HepG2 (cell line): ENCODE measurements around the gene SLCO3A1. TPM values are rescaled to one million over a fixed set of nuclear protein-coding genes. Genes with fewer than 3 reads are reported as not detected.

Experiments used
- ATAC-seq: fragments of 200-7000 bp; cut with Tn5 transposase; 3 replicates; pipeline ENCODE4 v1.9.1; 2020; ENCODE audit warnings: mild to moderate bottlenecking, moderate library complexity
- BruUV-seq: library from RNA; stranded (reverse); fragments of 400-500 nt; replicated peaks from 2 replicates; lab custom pipeline; 2021; lab: Mats Ljungman, UMichigan
- CTCF ChIA-PET: fragments of 300-600 bp; formaldehyde crosslinking; extraction: SDS; loops from one replicate; lab custom pipeline; 2021; ENCODE audit warnings: low total read pairs, inconsistent platforms, low intra/inter-chr PET ratio; lab: Yijun Ruan, JAX
- POLR2A ChIA-PET: fragments of 350-600 bp; sonication (Branson Sonifier 250); formaldehyde crosslinking; loops from one replicate; lab custom pipeline; 2020; ENCODE audit warnings: antibody characterized with exemption, inconsistent platforms; lab: Yijun Ruan, JAX
- DNase-seq: peaks from one replicate; pipeline ENCODE4 v3.0.0-alpha.2; 2015; ENCODE audit warnings: low spot score
- FAIRE-seq: peaks from 3 replicates; lab custom pipeline; 2011; peaks lifted over from hg19 to GRCh38; lab: Jason Lieb, UNC
- H2AFZ ChIP-seq: one replicate; pipeline ENCODE4 v1.6.1; 2011; ENCODE audit warnings: low read length, inconsistent platforms
- H3K27ac ChIP-seq: fragments of 300-600 bp; 3 replicates; pipeline ENCODE4 v1.8.0; 2011; ENCODE audit warnings: mixed run types, mild to moderate bottlenecking, mixed read lengths, low read length, inconsistent platforms; ENCODE audit not compliant: insufficient read depth; ENCODE audit errors: extremely low read length
- H3K27me3 ChIP-seq, 2 experiments: fragments of 200-600 bp in 1 of 2; 2 replicates in 1 of 2; 3 replicates in 1 of 2; pipeline versions ENCODE4 v1.6.0 to v1.8.0; 2011; ENCODE audit warnings: low read length in 2 of 2, mild to moderate bottlenecking in 2 of 2, moderate library complexity in 2 of 2, inconsistent platforms in 1 of 2; ENCODE audit not compliant: insufficient read depth in 2 of 2, control insufficient read depth in 1 of 2
- H3K36me3 ChIP-seq, 2 experiments: fragments of 200-600 bp in 1 of 2; replicated peaks in 1 of 2; 2 replicates in 1 of 2; 3 replicates in 1 of 2; pipeline versions ENCODE4 v1.5.1 to v1.8.0; 2011; ENCODE audit warnings: low read length in 2 of 2, inconsistent platforms in 1 of 2; ENCODE audit not compliant: insufficient read depth in 2 of 2, control insufficient read depth in 1 of 2
- H3K4me1 ChIP-seq: 2 replicates; pipeline ENCODE4 v1.5.1; 2012; ENCODE audit warnings: low read length, inconsistent platforms; ENCODE audit not compliant: insufficient read depth
- H3K4me2 ChIP-seq: 2 replicates; pipeline ENCODE4 v1.6.0; 2011; ENCODE audit warnings: low read depth, low read length, inconsistent platforms
- H3K4me3 ChIP-seq, 3 experiments: fragments of 200-600 bp in 1 of 3; sonication (generic), shearing (Covaris generic) in 1 of 3; replicated peaks in 1 of 3; 2 replicates each; pipeline ENCODE4 v1.5.1; 2011 to 2016; ENCODE audit warnings: low read length in 3 of 3, inconsistent platforms in 2 of 3, low read depth in 2 of 3, mild to moderate bottlenecking in 2 of 3, control low read depth in 1 of 3, mixed read lengths in 1 of 3; ENCODE audit not compliant: insufficient read depth in 1 of 3
- H3K79me2 ChIP-seq: one replicate; pipeline ENCODE4 v1.6.1; 2011; ENCODE audit warnings: low read length, inconsistent platforms; ENCODE audit not compliant: insufficient read depth
- H3K9ac ChIP-seq: 2 replicates; pipeline ENCODE4 v1.6.0; 2011; ENCODE audit warnings: mild to moderate bottlenecking, low read depth, low read length, inconsistent platforms; ENCODE audit not compliant: insufficient read depth
- H3K9me3 ChIP-seq: 2 replicates; pipeline ENCODE4 v1.5.1; 2012; ENCODE audit warnings: mild to moderate bottlenecking, low read length
- H4K20me1 ChIP-seq: 2 replicates; pipeline ENCODE4 v1.6.0; 2011; ENCODE audit warnings: inconsistent platforms, mild to moderate bottlenecking, low read length, moderate library complexity; ENCODE audit not compliant: insufficient read depth
- ADNP ChIP-seq: sonication (generic); formaldehyde crosslinking; IDR thresholded peaks from 2 replicates; pipeline ENCODE4 v1.4.0; 2020; ENCODE audit warnings: missing genetic modification reagents
- ATAD3A ChIP-seq: sonication (generic); formaldehyde crosslinking; IDR thresholded peaks from 2 replicates; pipeline ENCODE4 v1.4.0; 2020; ENCODE audit warnings: missing genetic modification reagents
- EP300 ChIP-seq, 3 experiments: sonication (generic) in 1 of 3; formaldehyde crosslinking in 1 of 3; IDR thresholded peaks; 2 replicates each; pipeline versions ENCODE4 v1.5.1 to v1.6.1; 2011 to 2020; ENCODE audit warnings: low read depth in 2 of 3, low read length in 2 of 3, borderline replicate concordance in 1 of 3, improper control_type of control experiment in 1 of 3, mild to moderate bottlenecking in 1 of 3, missing genetic modification reagents in 1 of 3, moderate library complexity in 1 of 3
- ESRRA ChIP-seq: sonication (generic); formaldehyde crosslinking; IDR thresholded peaks from 2 replicates; pipeline ENCODE4 v1.5.1; 2020; ENCODE audit warnings: mild to moderate bottlenecking, low read depth, missing genetic modification reagents
- HMG20B ChIP-seq: conservative IDR thresholded peaks from 2 replicates; pipeline ENCODE4 v1.6.1; 2016; ENCODE audit warnings: missing genetic modification reagents, missing compliant biosample characterization
- MBD4 ChIP-seq: IDR thresholded peaks from 2 replicates; pipeline ENCODE4 v1.6.1; 2012; ENCODE audit warnings: low read length, inconsistent platforms, borderline replicate concordance
- NCOA5 ChIP-seq: sonication (generic); formaldehyde crosslinking; IDR thresholded peaks from 2 replicates; pipeline ENCODE4 v1.4.0; 2020; ENCODE audit warnings: missing genetic modification reagents
- SKI ChIP-seq: fragments of 450-650 bp; IDR thresholded peaks from one replicate; pipeline ENCODE4 v1.6.1; 2018; ENCODE audit warnings: mild to moderate bottlenecking; ENCODE audit not compliant: partially characterized antibody
- THYN1 ChIP-seq: sonication (generic); formaldehyde crosslinking; IDR thresholded peaks from 2 replicates; pipeline ENCODE4 v1.8.1; 2023; ENCODE audit warnings: low read depth, mild to moderate bottlenecking, moderate library complexity, missing genetic modification reagents, borderline replicate concordance
- U2AF2 ChIP-seq: fragments of 200-400 bp; formaldehyde crosslinking; IDR thresholded peaks from 2 replicates; pipeline ENCODE4 v1.6.1; 2017; ENCODE audit warnings: low read depth, mild to moderate bottlenecking, low read length
- ZFP1 ChIP-seq: IDR thresholded peaks from 2 replicates; pipeline ENCODE4 v1.6.1; 2016
- ZMYM2 ChIP-seq: sonication (generic); formaldehyde crosslinking; IDR thresholded peaks from 2 replicates; pipeline ENCODE4 v1.8.0; 2022; ENCODE audit warnings: mild to moderate bottlenecking, missing genetic modification reagents
- ZNF383 ChIP-seq: sonication (generic); formaldehyde crosslinking; IDR thresholded peaks from 2 replicates; pipeline ENCODE4 v1.4.0; 2020; ENCODE audit warnings: missing genetic modification reagents, mild to moderate bottlenecking, borderline replicate concordance
- ZNF7 ChIP-seq: IDR thresholded peaks from 2 replicates; pipeline ENCODE4 v1.6.1; 2016; ENCODE audit warnings: missing biosample characterization, missing genetic modification reagents
- ZNF75D ChIP-seq: sonication (generic); formaldehyde crosslinking; IDR thresholded peaks from 2 replicates; pipeline ENCODE4 v1.8.1; 2023; ENCODE audit warnings: missing genetic modification reagents, mild to moderate bottlenecking, borderline replicate concordance
- ZNF784 ChIP-seq: sonication (generic); formaldehyde crosslinking; IDR thresholded peaks from 2 replicates; pipeline ENCODE4 v1.5.1; 2020; ENCODE audit warnings: missing genetic modification reagents, mild to moderate bottlenecking, borderline replicate concordance
- WGBS: methylation state at CpG from one replicate; pipeline ENCODE4 v1.1.6; 2017; ENCODE audit warnings: low lambda C conversion rate; 5-methylcytosine and 5-hydroxymethylcytosine counted together
- in situ Hi-C: cut with HindIII; loops from 2 replicates; pipeline ENCODE4 v1.10.0; 2017; ENCODE audit warnings: low pct_unique_long_range_greater_than_20kb; ENCODE audit not compliant: extremely low pct_ligation_motif_present
- intact Hi-C: fragments of 100-400 bp; cut with micrococcal nuclease; formaldehyde crosslinking; loops from one replicate; pipeline ENCODE4 v1.10.0; 2022; ENCODE audit not compliant: unreplicated experiment
- polyA plus RNA-seq, 8 experiments: library from polyadenylated mRNA; depleted of rRNA in 3 of 8; stranded (reverse) in 7 of 8; unstranded in 1 of 8; fragments of >200 nt; fragmentation: Illumina TruSeq in 4 of 8; extraction: Trizol in 4 of 8; gene quantifications; 2 replicates each; pipeline versions ENCODE4 v1.2.1 to v1.2.3, GENCODE V29; 2011 to 2016; ENCODE audit warnings: low read depth in 4 of 8, missing spikeins in 1 of 8, mixed read lengths in 1 of 8; ENCODE audit not compliant: insufficient read depth in 1 of 8
- total RNA-seq, 5 experiments: library from RNA; depleted of rRNA; stranded (reverse); fragments of >200 nt; fragmentation: Illumina TruSeq; extraction: Trizol; gene quantifications; 2 replicates each; pipeline ENCODE4 v1.2.3, GENCODE V29; 2016; ENCODE audit warnings: low read depth in 1 of 5

The SLCO3A1 gene
- total and polyA plus RNA-seq, 2 of the 13 experiments (the other 11 are each of a cell fraction or from before 2014, with no cell fraction given), result 0.02 TPM; not detected in 1

- ATAC-seq (no peak), DNase-seq (no peak), FAIRE-seq (no peak)
- WGBS, result 28% methylated on average over 7 of the region's 8 CpGs
- intact Hi-C loops (no loop called here), in situ Hi-C loops (no loop called here)
- BruUV-seq, result no TSS peak
- TF ChIP-seq HMG20B (CRISPR knock-in tag) (no peak), ZNF784 (CRISPR knock-in tag) (no peak), EP300 (IDR thresholded peaks at IDR 0.05; ENCODE audit: low read depth in 2 of 2, low read length in 2 of 2) (no peak), EP300 (CRISPR knock-in tag; IDR thresholded peaks at IDR 0.05; ENCODE audit: borderline replicate concordance) (no peak), THYN1 (CRISPR knock-in tag) (no peak)
- H3K36me3 ChIP-seq, result no peaks in the 10 kb centered on the region
- H3K9ac ChIP-seq, result no peak overlapping the region
- no peaks in the 10 kb centered on the region for H3K79me2 ChIP-seq
- H3K27me3 ChIP-seq, result peaks cover 0 to 1% of the 10 kb centered on the region in 2 experiments; a peak in 1 of 5 replicates
- CTCF ChIA-PET, result no interaction called here
- no peak overlapping the region for H2AFZ ChIP-seq
- H3K9me3 ChIP-seq, result no peaks in the 10 kb centered on the region
- POLR2A ChIA-PET, result no interaction called here
- no peaks in the 10 kb centered on the region for H3K4me1 ChIP-seq
- H3K27ac ChIP-seq, result no peak overlapping the region
- no peaks in the 10 kb centered on the region for H4K20me1 ChIP-seq
- no peak overlapping the region for H3K4me3 ChIP-seq
- H3K4me2 ChIP-seq, result no peak overlapping the region
Measured at GRCh38 chr15:91867581-91868026, 14.1 kb downstream of the SLCO3A1 start.

GRCh38 chr15:91870876-91871537, 17.5 kb downstream of the SLCO3A1 start:
- DNase-seq, result no peak
- CTCF ChIA-PET, result no interaction called here
- Histone ChIP-seq H3K79me2 (no peaks in the 10 kb centered on the region), H2AFZ (no peak overlapping the region), H3K4me1 (no peaks in the 10 kb centered on the region), H3K27ac (no peak overlapping the region), H3K4me2 (no peak overlapping the region), H3K27me3 (no peaks in the 10 kb centered on the region)
- in situ Hi-C loops, result no loop called here
- intact Hi-C loops, result no loop called here
- ATAC-seq, result no peak
- WGBS, result 2% methylated on average over 6 of the region's 6 CpGs
- no peak for TF ChIP-seq MBD4
- no peak for TF ChIP-seq ATAD3A (CRISPR knock-in tag)
- no peak for TF ChIP-seq ZMYM2 (CRISPR knock-in tag)
- no peak for TF ChIP-seq ADNP (CRISPR knock-in tag)
- no peak for TF ChIP-seq NCOA5 (CRISPR knock-in tag)
- TF ChIP-seq ZNF75D, result no peak
- TF ChIP-seq ESRRA (CRISPR knock-in tag), result no peak
- no peak for TF ChIP-seq ZFP1 (CRISPR knock-in tag)
- no peak for TF ChIP-seq ZNF383 (CRISPR knock-in tag)
- no peak for TF ChIP-seq SKI
- no peak for TF ChIP-seq THYN1 (CRISPR knock-in tag)
- no peak for TF ChIP-seq ZNF7 (CRISPR knock-in tag)
- no peak for TF ChIP-seq U2AF2
- TF ChIP-seq, all 625 proteins: peak for 0
- FAIRE-seq, result no peak
- Histone ChIP-seq H3K36me3 (no peaks in the 10 kb centered on the region), H4K20me1 (no peaks in the 10 kb centered on the region), H3K9me3 (no peaks in the 10 kb centered on the region), H3K4me3 (no peak overlapping the region), H3K9ac (no peak overlapping the region)
- BruUV-seq, result no TSS peak
- POLR2A ChIA-PET, result no interaction called here
